ENCODE results near the gene TMEFF2.

TMEFF2 gene

DNA sequence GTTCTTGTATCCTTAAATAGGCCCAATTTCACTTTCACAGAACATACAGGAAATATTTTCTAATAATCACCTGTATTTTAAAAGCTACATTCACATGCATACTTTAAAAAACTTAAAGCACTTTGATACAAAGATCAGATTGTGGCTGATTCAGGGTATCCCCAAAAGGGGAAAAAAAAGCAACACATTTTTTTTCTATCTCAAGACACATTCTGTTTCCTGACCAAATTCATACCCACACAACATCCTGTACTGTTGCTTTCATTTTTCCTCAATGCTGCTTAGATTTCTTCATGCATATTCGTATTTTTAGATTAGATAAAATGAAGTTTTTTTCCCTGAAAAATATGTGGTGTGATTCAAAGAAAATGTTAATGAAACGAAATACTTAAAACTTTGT, 122.5 kb downstream of the TMEFF2 start:
- Histone ChIP-seq H3K27ac (ENCODE audit: insufficient read depth, low read depth, low read length, poor library complexity, severe bottlenecking) (no peak overlapping the region), H3K4me1 (ENCODE audit: control insufficient read depth, insufficient read depth, low read length) (no peaks in the 10 kb centered on the region), H3K27me3 (ENCODE audit: control insufficient read depth, insufficient read depth, low read length, poor library complexity, severe bottlenecking) (no peaks in the 10 kb centered on the region), H3K4me3 (ENCODE audit: insufficient read depth, low read depth, low read length) (no peak overlapping the region), H3K36me3 (ENCODE audit: control insufficient read depth, insufficient read depth, low read length) (no peaks in the 10 kb centered on the region), H3K9me3 (ENCODE audit: control insufficient read depth, low read length) (no peaks in the 10 kb centered on the region)
- WGBS, 2 experiments = 100% methylated on average over 2 of the region's 2 CpGs

DNA sequence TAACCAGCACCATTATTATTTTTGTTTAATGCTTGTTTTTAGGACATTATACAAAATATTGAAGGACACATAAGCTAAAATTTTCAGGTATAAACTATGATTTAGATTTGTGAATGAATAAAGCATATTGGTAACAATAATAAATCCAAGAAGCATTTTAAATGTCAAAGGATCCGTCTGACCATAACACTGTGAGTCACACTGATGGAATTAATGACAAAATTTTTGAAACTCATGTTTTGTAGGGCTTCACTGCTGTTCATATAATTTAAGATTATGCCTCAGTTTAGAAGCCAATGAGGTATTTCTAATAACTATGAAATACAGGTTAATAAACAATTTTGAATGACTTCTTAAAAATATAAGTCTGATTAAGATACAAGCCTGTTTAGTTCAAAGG, 124.6 kb downstream of the TMEFF2 start:
- 90 to 100% methylated on average over 1 of the region's 1 CpG for WGBS, 2 experiments
- H3K36me3 ChIP-seq (ENCODE audit: control insufficient read depth, insufficient read depth, low read length) = no peaks in the 10 kb centered on the region
- H3K9me3 ChIP-seq (ENCODE audit: control insufficient read depth, low read length) = no peaks in the 10 kb centered on the region
- no peak overlapping the region for H3K4me3 ChIP-seq (ENCODE audit: insufficient read depth, low read depth, low read length)
- H3K27ac ChIP-seq (ENCODE audit: insufficient read depth, low read depth, low read length, poor library complexity, severe bottlenecking) = no peak overlapping the region
- H3K4me1 ChIP-seq (ENCODE audit: control insufficient read depth, insufficient read depth, low read length) = no peaks in the 10 kb centered on the region
- H3K27me3 ChIP-seq (ENCODE audit: control insufficient read depth, insufficient read depth, low read length, poor library complexity, severe bottlenecking) = no peaks in the 10 kb centered on the region

DNA sequence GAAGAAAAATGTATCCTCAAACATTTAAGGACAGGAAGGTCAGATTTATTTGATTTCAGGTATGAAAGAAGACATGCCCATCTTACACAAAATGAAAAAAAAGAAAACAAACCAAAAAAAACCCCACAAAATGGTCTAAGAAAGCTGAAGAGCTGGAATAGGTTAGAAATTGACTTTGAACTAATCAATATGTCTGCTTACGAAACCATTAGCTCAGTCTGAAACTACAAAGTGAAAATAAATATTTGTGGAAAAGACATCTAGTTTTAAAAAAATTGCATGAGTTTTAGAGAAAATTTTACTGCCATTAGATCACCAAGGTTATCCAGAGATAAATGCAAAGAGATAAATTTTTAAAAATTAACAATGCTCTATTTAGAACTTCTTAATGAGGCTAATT, 125.3 kb downstream of the TMEFF2 start:
- no peaks in the 10 kb centered on the region for H3K4me1 ChIP-seq (ENCODE audit: control insufficient read depth, insufficient read depth, low read length)
- H3K27me3 ChIP-seq (ENCODE audit: control insufficient read depth, insufficient read depth, low read length, poor library complexity, severe bottlenecking) = no peaks in the 10 kb centered on the region
- no peaks in the 10 kb centered on the region for H3K9me3 ChIP-seq (ENCODE audit: control insufficient read depth, low read length)
- H3K36me3 ChIP-seq (ENCODE audit: control insufficient read depth, insufficient read depth, low read length) = no peaks in the 10 kb centered on the region
- H3K4me3 ChIP-seq (ENCODE audit: insufficient read depth, low read depth, low read length) = no peak overlapping the region
- no peak overlapping the region for H3K27ac ChIP-seq (ENCODE audit: insufficient read depth, low read depth, low read length, poor library complexity, severe bottlenecking)
- WGBS, 2 experiments = 87 to 100% methylated on average over 1 of the region's 1 CpG

DNA sequence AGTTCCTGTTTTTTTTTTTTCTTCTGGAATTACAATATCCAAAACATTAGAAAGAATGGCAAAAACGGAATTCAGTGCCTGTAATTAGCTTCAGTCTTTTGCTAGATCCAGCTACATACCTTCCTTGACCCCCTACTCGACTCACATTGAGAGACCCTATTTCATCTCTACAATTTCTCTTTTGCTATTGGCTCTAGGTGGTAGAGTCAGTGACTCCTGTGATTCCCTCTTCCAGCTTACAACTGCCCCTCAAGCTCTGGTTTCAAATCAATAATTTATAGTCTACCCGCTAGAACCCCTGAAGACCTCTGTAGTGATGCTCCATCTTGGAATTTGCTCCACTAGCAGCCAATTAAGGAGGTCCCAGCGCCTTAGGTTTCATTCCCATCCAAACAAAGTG, 125.8 kb downstream of the TMEFF2 start:
- whole genome bisulfite sequencing, 2 experiments = 91 to 94% methylated on average over 4 of the region's 4 CpGs
- H3K27ac ChIP-seq (ENCODE audit: insufficient read depth, low read depth, low read length, poor library complexity, severe bottlenecking) = no peak overlapping the region
- no peaks in the 10 kb centered on the region for H3K36me3 ChIP-seq (ENCODE audit: control insufficient read depth, insufficient read depth, low read length)
- no peak overlapping the region for H3K4me3 ChIP-seq (ENCODE audit: insufficient read depth, low read depth, low read length)
- H3K9me3 ChIP-seq (ENCODE audit: control insufficient read depth, low read length) = no peaks in the 10 kb centered on the region
- H3K4me1 ChIP-seq (ENCODE audit: control insufficient read depth, insufficient read depth, low read length) = no peaks in the 10 kb centered on the region
- H3K27me3 ChIP-seq (ENCODE audit: control insufficient read depth, insufficient read depth, low read length, poor library complexity, severe bottlenecking) = no peaks in the 10 kb centered on the region

DNA sequence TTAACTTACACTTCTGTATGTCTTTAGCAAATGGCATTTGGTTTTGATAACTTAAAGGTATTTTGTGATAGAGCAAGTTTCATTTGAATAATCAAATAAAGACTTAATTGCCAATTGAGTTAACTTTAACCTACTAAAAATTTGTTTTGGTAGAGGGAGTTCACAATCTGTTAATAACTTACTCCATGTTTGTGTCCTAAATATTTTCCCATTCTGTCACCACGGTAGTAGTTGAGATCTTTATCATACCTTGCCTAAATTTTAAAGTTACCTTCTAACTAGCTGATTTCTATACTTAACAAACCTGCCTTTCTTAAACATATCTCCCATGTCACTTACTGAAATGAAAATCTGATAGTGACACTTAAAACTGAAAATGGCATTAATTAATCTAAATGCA, 127.1 kb downstream of the TMEFF2 start:
- no peaks in the 10 kb centered on the region for H3K9me3 ChIP-seq (ENCODE audit: control insufficient read depth, low read length)
- H3K27ac ChIP-seq (ENCODE audit: insufficient read depth, low read depth, low read length, poor library complexity, severe bottlenecking) = no peak overlapping the region
- H3K36me3 ChIP-seq (ENCODE audit: control insufficient read depth, insufficient read depth, low read length) = no peaks in the 10 kb centered on the region
- WGBS, 2 experiments = 100% methylated on average over 1 of the region's 1 CpG
- H3K4me3 ChIP-seq (ENCODE audit: insufficient read depth, low read depth, low read length) = no peak overlapping the region
- no peaks in the 10 kb centered on the region for H3K27me3 ChIP-seq (ENCODE audit: control insufficient read depth, insufficient read depth, low read length, poor library complexity, severe bottlenecking)
- H3K4me1 ChIP-seq (ENCODE audit: control insufficient read depth, insufficient read depth, low read length) = no peaks in the 10 kb centered on the region

DNA sequence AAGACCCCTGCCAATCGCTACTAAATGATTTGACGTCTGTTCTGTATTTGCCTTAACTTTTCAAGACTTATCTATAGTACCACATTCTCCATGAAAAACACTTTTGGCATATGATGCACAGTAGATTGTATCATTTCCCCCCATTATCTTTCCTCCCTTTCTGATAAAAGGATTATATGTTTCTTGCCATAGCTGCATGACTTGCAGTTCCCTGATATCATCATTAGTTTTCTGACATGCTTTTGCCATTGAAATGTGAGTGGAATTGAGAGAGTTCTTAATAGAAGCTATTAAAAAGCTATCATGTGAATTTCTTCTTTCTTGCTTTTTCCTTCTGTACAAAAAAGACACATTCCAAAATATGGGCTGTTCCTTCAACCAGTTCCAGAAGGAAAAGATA, 130.3 kb downstream of the TMEFF2 start:
- WGBS, 2 experiments = 91 to 98% methylated on average over 2 of the region's 2 CpGs
- no peaks in the 10 kb centered on the region for H3K36me3 ChIP-seq (ENCODE audit: control insufficient read depth, insufficient read depth, low read length)
- H3K4me3 ChIP-seq (ENCODE audit: insufficient read depth, low read depth, low read length) = no peak overlapping the region
- H3K27ac ChIP-seq (ENCODE audit: insufficient read depth, low read depth, low read length, poor library complexity, severe bottlenecking) = no peak overlapping the region
- no peaks in the 10 kb centered on the region for H3K27me3 ChIP-seq (ENCODE audit: control insufficient read depth, insufficient read depth, low read length, poor library complexity, severe bottlenecking)
- H3K9me3 ChIP-seq (ENCODE audit: control insufficient read depth, low read length) = no peaks in the 10 kb centered on the region
- no peaks in the 10 kb centered on the region for H3K4me1 ChIP-seq (ENCODE audit: control insufficient read depth, insufficient read depth, low read length)

DNA sequence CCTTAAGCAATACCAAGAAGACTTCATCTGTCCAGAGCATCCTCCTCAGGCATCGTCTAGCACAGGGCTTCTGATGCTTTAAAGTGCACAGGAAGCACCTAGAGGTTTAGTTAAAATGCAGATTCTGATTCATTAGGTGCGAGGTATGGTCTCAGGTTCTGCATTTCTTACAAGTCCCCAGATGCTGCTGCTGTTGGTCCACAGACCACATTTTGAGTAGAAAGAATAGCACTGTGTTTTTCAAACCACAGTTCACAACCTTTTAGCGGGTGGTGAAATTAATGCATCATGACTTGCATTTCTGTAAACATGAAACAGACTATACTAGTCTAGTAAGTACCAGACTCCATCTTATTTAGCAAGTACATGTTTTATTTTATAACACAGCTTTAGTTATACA, 134.6 kb downstream of the TMEFF2 start:
- WGBS, 2 experiments = 93 to 95% methylated on average over 2 to 3 of the region's 3 CpGs
- H3K4me1 ChIP-seq (ENCODE audit: control insufficient read depth, insufficient read depth, low read length) = no peaks in the 10 kb centered on the region
- no peak overlapping the region for H3K4me3 ChIP-seq (ENCODE audit: insufficient read depth, low read depth, low read length)
- H3K36me3 ChIP-seq (ENCODE audit: control insufficient read depth, insufficient read depth, low read length) = no peaks in the 10 kb centered on the region
- H3K9me3 ChIP-seq (ENCODE audit: control insufficient read depth, low read length) = no peaks in the 10 kb centered on the region
- H3K27ac ChIP-seq (ENCODE audit: insufficient read depth, low read depth, low read length, poor library complexity, severe bottlenecking) = no peak overlapping the region
- H3K27me3 ChIP-seq (ENCODE audit: control insufficient read depth, insufficient read depth, low read length, poor library complexity, severe bottlenecking) = no peaks in the 10 kb centered on the region

DNA sequence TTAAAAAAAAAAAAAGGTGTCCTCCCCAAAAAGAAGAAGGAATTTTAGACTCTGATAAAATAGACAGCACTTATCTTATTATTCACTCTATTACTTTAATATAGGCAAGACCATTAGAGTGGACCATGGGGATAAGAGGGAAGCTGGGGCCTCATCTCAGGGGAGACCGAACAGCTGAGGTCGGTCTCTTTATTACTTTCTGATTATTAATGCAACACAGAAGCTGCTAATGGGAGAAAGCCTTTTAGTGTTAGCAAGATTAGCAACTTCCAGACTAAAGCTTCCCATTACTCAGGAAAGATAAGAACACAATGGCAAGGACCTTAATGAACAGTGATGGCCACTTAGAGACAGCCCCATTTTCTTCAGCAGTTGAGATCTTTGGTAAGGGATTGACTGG, 135.5 kb downstream of the TMEFF2 start:
- no peaks in the 10 kb centered on the region for H3K27me3 ChIP-seq (ENCODE audit: control insufficient read depth, insufficient read depth, low read length, poor library complexity, severe bottlenecking)
- no peaks in the 10 kb centered on the region for H3K36me3 ChIP-seq (ENCODE audit: control insufficient read depth, insufficient read depth, low read length)
- H3K9me3 ChIP-seq (ENCODE audit: control insufficient read depth, low read length) = no peaks in the 10 kb centered on the region
- no peak overlapping the region for H3K27ac ChIP-seq (ENCODE audit: insufficient read depth, low read depth, low read length, poor library complexity, severe bottlenecking)
- H3K4me1 ChIP-seq (ENCODE audit: control insufficient read depth, insufficient read depth, low read length) = no peaks in the 10 kb centered on the region
- WGBS, 2 experiments = 100% methylated on average over 2 of the region's 2 CpGs; no CpG with 5 or more reads in 1 of the 2 experiments
- H3K4me3 ChIP-seq (ENCODE audit: insufficient read depth, low read depth, low read length) = no peak overlapping the region

DNA sequence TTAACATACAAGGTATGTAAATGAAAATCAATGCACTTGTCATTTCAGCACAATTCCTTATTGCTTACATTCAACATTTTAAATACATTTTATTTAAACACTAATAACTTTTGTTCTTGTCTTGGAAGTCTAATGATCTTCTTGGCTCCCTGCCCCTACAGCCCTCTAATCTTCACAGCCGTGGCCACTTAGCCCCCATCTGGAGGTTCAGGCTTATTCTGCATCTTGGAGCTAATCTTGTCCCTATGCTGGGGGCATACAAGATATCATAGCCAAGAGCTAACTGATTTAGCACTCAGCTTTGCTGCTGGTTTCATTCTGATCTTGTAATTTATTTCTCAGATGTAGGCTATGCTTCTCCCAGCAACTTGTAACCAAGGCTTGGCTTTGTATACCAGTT, 140.8 kb downstream of the TMEFF2 start:
- Histone ChIP-seq H3K27me3 (ENCODE audit: control insufficient read depth, insufficient read depth, low read length, poor library complexity, severe bottlenecking) (no peaks in the 10 kb centered on the region), H3K9me3 (ENCODE audit: control insufficient read depth, low read length) (no peaks in the 10 kb centered on the region), H3K4me3 (ENCODE audit: insufficient read depth, low read depth, low read length) (no peak overlapping the region), H3K4me1 (ENCODE audit: control insufficient read depth, insufficient read depth, low read length) (no peaks in the 10 kb centered on the region), H3K36me3 (ENCODE audit: control insufficient read depth, insufficient read depth, low read length) (no peaks in the 10 kb centered on the region), H3K27ac (ENCODE audit: insufficient read depth, low read depth, low read length, poor library complexity, severe bottlenecking) (no peak overlapping the region)
- WGBS, 2 experiments = 93 to 94% methylated on average over 1 of the region's 1 CpG

DNA sequence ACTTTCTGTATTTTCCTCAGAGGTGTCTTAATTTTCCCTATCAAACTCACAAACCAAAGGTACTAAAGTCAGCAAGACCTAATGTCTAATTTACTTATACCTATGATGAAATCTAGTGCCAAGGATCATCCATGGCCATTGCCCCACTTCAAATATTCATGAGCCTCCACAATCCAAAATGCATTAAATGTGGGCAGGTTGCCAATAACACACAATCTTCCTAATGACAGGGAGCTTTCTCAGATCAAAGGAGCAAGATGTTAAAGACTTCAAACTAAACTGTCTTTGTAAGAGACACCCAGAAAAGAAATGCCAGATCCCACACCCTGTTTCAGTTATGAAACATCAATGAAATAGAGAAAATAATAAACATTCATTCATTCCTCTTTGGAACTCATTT, 143.2 kb downstream of the TMEFF2 start:
- H3K36me3 ChIP-seq (ENCODE audit: control insufficient read depth, insufficient read depth, low read length) = no peaks in the 10 kb centered on the region
- no peaks in the 10 kb centered on the region for H3K27me3 ChIP-seq (ENCODE audit: control insufficient read depth, insufficient read depth, low read length, poor library complexity, severe bottlenecking)
- no peak overlapping the region for H3K27ac ChIP-seq (ENCODE audit: insufficient read depth, low read depth, low read length, poor library complexity, severe bottlenecking)
- H3K4me1 ChIP-seq (ENCODE audit: control insufficient read depth, insufficient read depth, low read length) = no peaks in the 10 kb centered on the region
- H3K4me3 ChIP-seq (ENCODE audit: insufficient read depth, low read depth, low read length) = no peak overlapping the region
- H3K9me3 ChIP-seq (ENCODE audit: control insufficient read depth, low read length) = no peaks in the 10 kb centered on the region

DNA sequence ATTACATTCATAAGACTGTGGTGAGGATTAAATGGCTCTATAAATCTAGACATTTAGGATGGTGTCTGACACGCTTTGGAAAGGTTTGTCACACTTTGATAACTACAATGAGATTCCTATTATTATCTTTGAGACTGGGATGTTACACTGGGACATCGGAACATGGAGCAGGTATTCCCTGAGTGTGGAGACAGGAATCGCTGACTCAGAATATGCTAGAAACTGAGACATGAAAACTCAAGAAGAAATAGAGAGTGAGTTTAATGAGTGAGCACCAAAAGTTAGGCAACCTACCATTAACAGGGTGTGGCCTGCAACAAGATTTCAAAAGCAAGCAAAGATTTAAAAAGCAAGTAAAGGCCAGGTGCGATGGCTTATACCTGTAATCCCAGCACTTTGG, 145.4 kb downstream of the TMEFF2 start:
- Histone ChIP-seq H3K4me3 (ENCODE audit: insufficient read depth, low read depth, low read length) (no peak overlapping the region), H3K9me3 (ENCODE audit: control insufficient read depth, low read length) (no peaks in the 10 kb centered on the region), H3K27ac (ENCODE audit: insufficient read depth, low read depth, low read length, poor library complexity, severe bottlenecking) (no peak overlapping the region), H3K27me3 (ENCODE audit: control insufficient read depth, insufficient read depth, low read length, poor library complexity, severe bottlenecking) (no peaks in the 10 kb centered on the region), H3K4me1 (ENCODE audit: control insufficient read depth, insufficient read depth, low read length) (no peaks in the 10 kb centered on the region), H3K36me3 (ENCODE audit: control insufficient read depth, insufficient read depth, low read length) (no peaks in the 10 kb centered on the region)
- WGBS, 2 experiments = 80 to 83% methylated on average over 4 of the region's 4 CpGs

Data from ectodermal cell (in vitro differentiated cells).